Limb (tissue), 2 donors: ENCODE results near the gene FRAS1.
"Not testable (repeated sequence)": the region's sequence is repeated elsewhere in the genome, so short reads cannot be mapped to it uniquely, and the experiment has no call there.

Source experiments
- DNase-seq, 2 donors: peaks; one replicate each; pipeline ENCODE4 v3.0.0-alpha.2; 2016; ENCODE audit errors: extremely low spot score in 2 of 2

Gene FRAS1, protein sequence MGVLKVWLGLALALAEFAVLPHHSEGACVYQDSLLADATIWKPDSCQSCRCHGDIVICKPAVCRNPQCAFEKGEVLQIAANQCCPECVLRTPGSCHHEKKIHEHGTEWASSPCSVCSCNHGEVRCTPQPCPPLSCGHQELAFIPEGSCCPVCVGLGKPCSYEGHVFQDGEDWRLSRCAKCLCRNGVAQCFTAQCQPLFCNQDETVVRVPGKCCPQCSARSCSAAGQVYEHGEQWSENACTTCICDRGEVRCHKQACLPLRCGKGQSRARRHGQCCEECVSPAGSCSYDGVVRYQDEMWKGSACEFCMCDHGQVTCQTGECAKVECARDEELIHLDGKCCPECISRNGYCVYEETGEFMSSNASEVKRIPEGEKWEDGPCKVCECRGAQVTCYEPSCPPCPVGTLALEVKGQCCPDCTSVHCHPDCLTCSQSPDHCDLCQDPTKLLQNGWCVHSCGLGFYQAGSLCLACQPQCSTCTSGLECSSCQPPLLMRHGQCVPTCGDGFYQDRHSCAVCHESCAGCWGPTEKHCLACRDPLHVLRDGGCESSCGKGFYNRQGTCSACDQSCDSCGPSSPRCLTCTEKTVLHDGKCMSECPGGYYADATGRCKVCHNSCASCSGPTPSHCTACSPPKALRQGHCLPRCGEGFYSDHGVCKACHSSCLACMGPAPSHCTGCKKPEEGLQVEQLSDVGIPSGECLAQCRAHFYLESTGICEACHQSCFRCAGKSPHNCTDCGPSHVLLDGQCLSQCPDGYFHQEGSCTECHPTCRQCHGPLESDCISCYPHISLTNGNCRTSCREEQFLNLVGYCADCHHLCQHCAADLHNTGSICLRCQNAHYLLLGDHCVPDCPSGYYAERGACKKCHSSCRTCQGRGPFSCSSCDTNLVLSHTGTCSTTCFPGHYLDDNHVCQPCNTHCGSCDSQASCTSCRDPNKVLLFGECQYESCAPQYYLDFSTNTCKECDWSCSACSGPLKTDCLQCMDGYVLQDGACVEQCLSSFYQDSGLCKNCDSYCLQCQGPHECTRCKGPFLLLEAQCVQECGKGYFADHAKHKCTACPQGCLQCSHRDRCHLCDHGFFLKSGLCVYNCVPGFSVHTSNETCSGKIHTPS (N-terminal part only)

DNA sequence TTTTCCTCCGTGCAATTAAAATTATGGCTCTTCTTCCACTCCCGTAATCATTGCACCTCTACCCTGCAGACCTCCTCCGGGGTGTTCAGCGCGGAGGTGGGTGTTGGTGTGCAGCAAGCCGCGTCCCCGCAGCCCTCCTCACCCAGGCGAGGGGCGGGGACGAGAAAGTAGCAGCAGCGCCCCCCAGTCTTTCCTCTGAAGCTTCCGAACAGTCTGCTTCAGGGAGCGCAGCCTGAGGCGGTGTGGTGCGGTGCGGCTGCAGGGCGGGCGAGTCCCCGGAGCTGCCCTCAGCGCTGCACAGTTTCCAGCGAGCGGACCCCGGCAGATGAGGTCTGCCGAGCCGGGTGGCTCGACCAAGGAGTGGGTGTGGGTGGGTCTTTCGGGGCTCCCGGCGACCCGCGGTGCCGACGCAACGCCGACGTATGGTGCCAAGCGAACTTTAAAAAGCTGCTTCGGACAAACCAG is at the start of gene FRAS1:
Gene FRAS1 (plus strand): TSS at position 189 of the 465 bp plus-strand sequence. CDS start 687 bp downstream, outside the sequence.
- peak; percentile 42 to 87 for DNase-seq

DNA sequence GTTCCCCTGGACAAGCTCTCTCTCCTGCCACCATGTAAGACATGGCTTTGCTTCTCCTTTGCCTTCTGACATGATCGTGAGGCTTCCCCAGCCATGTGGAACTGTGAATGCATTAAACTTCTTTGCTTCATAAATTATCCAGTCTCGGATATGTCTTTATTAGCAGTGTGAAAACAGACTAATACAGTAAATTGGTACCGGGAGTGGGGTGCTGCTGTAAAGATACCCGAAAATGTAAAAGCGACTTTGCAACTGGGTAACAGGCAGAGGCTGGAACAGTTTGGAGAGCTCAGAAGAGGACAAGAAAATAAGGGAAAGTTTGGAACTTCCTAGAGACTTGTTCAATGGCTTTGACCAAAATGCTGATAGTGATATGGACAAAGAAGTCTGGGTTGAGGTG is 46.1 kb upstream of the FRAS1 start:
- DNase-seq, result not testable (repeated sequence)

DNA sequence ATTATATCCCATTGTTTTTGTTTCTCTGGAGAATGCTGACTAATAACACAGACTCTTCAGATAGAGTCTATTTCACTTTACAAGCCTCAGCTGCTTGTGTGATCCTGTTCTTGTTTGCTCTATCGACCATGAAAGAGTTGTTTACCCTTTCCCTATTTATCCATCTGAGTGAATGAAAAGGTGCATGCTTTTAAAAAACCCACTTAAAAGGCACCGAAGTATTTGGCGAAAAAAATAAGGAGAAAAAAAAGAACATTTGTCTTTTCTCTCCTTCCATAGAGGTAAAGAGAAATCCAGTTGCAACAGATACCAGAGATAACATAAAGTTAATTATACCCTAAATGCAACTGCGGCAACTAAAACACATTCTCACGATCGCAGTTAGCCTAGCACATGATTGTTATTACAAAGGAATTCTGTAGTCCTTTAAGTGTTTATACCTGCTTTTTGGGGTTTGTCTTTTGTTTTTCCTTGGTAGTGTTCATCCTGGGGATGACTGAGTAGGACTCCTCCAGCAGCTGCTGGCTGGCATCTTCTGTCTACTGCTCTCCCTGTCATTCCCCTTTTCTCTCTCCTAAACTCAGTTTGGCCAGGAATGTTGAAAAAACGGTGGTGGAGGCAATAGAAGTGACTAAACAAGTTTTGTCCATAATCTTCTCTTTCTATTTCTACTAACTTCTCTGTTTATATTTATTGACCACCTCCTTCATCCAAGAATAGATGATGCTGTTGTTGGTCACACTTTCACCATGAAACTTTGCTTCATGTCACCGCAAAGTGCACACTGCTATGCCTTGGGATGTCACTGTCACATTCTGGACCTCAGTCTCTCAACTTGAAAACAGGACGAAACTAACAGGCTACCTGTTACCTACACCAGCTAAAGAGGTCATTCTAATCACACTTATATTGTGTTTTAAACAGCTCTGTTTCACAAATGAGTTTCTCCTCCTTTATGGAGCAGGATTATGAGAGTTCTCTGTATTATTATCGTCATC is 41.9 kb upstream of the FRAS1 start:
- DNase-seq, result no peak

DNA sequence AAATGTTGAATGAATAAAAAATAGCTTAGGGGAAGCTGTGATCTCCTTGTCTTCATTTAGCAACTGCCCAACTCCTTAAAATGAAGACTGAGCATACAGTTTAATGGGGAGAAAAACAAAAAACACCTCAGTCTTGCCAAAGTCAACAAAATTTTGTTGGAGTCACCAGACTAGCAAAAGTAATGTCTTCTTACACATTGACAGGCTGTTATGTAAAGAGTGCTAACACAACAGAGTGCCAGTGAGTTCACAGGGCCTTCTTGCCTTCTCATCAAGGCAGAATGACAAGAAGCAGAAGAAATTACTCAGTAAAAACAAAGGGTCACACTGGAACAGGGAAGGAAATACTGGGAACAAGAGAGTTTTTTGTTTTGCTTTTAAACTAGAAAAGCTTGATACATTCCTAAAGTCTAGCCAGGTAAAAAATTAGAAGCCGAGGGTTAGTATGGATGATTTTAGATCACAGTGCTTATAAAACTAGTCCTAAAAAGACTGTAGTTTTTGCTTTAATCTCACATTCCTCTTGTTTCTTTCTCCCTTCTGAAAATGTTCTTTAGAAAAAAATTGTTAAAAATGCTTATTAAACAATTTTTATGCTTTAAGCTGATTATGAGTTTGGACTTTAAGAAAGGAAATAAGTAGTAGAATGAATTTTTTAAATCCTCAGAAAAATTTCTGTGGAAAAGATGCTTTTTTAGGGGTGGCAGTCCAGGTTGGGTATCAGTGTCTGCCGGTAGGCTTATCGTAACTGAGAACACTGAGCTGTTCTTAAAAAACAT is 38.7 kb upstream of the FRAS1 start:
- DNase-seq, result no peak

DNA sequence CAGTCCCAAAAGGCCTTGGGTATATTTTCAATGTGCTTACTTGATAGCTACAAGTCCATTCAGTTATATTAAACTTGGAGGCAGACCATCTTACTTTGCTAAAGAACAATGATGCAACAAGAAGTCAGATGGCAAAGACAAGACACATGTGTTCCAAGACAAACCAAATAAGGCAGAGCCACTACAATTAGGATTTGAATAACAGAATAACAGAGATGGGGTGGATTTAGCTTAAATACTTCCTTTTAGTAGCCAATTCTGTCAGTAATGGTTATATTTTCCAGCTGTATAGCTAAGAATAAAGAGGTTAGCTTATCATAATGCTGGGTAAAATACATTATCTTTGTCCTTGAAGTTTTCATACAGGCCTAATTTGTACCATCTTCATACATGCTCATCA is 37.7 kb upstream of the FRAS1 start:
- DNase-seq, result no peak

DNA sequence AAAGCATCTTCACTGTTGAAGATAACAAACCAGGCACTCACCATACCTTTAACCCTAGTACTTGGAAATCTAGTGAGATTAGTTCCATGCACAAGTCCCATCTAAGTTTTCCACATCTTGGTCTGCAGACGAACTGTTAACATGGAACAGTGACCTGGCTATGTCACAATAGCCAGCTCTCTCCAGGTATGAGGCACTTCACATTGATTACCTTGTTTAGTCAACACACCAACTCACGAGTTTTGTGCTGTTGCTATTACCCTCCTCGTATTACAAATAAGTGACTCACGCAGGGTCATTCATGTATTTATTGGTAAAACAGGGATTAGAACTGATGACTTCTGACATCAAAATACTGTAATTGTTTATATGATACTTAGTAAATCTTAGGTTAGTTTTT is 36.4 kb upstream of the FRAS1 start:
- no peak for DNase-seq

DNA sequence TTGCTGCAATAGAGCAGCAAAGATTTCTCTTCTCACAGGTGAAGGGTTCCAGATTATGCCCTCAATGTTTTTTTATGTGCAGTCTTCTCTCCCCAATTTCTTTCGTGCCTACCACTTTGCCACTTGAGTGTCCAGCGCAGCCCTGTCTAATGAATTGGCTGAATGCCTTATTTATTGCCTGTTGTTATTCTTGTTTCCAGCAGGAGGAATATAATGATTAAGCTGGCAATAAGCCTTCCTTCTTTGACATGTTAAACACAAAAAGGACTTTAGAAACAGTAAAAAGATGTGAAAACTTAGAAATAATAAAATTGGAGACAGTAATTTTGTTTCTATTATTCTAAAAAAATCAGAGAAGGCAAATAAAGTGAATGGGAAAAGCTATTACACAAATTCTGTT is 34.6 kb upstream of the FRAS1 start:
- no peak for DNase-seq

DNA sequence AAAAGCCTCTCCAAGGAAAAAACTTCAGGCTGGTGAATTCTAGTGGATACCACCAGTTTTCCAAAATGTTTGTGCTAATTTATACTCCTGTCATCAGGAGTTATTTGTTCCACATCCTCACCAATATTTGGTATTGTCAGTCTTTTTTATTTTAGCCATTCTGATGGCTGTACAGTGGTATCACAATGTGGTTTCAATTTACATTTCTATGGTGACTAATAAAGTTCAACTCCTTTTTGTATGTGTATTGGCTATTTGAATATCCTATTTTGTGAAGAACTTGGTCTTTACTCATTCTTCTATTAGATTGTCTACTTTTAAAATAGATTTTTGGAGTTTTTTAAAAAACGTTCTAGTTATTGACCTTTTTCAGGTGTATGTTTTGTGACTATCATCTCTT is 33.0 kb upstream of the FRAS1 start:
- DNase-seq, result no peak

DNA sequence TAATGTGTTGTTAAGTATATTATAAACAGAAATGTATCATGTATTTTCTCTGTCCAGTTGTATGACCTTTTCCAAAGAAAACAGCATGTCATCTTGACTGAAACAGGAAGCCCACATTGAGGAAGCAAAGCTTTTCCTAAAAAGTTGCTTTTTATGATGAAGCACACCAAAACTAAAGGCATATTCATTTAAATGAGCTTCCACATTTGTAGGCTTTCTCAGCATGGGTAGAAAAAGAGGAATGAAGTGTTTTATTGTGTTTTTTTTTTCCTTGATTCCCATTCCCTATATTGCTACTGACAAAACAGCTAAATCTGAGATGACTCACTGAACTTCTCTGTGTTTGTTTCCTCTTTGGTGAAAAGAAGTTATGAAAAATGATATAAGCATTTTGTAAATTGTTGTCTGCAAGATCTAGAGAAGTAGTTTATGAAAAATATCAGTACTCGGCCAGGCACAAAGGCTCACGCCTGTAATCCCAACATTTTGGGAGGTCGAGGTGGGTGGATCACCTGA is 32.5 kb upstream of the FRAS1 start:
- DNase-seq, result no peak

DNA sequence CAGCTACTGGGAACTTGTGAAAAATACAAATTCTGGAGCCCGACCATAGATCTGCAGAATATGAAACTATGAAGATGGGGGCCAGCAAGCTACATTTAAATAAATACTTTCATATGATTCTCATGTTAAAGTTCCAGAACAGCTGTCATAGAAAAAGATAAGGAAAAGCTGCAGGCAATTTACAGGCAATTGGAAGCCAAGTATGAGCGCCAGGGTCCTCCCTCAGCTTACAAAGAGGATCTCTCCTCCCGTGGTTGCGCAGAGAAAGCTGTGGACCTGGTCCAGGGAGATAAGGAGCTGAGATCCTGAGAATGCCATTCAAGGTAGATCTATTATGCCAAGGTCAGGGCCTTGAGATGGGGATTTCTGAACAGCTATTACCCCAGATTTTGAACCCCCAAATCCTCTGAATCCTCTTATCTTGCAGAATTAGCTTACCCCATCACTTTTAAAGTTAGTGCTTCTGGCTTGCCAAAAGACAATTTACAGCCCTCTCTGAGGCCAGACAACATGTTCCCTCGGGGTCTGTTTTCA is 25.6 kb upstream of the FRAS1 start:
- DNase-seq, result no peak

DNA sequence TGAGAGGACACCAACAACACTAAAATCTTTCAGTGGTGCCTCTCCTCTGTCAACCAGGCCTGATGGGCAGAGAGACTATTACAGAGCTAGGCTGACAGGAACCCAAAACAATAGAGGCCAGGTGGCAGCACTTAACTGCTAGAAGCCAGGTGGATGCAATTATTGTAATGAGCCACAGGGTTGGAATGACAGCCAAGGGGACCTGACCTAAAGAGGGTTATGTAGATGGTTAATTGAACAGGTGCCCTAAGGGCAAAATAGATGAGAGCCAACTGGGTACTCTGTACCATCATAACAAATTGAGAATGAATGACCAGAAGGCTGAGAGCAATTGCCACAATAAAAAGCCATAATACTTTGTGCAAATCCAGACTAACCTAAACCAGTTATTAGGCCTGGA is 24.7 kb upstream of the FRAS1 start:
- no peak for DNase-seq

DNA sequence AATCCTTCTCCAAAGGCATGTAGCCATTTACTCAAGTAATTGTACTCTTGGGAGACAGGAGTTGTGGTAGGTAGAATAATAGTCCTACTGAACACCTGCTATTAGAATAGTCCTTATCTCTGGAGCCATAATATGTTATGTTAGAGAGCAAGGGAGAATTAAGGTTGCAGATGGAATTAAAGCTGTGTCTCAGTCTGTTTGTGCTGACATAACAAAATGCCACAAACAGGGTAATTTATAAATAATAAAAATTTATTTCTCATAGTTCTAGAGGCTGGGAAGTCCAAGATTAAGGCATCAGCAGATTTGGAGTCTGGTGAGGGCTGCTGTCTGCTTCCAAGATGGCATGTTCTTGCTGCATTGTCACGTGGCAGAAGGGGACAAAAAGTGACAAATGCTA is 24.2 kb upstream of the FRAS1 start:
- no peak for DNase-seq

DNA sequence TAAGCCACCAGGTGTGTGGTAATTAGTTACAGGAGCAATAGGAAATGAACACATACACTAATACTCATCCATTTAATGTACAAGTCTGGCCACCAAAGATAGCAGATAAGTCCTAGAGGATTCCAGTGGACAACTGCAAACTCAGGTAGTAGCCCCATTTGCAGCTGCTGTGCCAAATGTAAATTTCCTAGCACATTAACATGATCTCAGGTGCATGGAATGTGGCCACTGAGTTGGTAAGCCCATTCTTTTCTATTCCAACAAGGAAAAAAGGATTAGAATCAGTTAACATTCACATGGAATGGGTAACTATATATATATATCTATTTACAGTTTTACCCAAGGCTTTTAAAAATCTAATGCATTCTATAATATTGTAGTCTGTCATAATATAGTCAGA is 23.3 kb upstream of the FRAS1 start:
- no peak for DNase-seq

DNA sequence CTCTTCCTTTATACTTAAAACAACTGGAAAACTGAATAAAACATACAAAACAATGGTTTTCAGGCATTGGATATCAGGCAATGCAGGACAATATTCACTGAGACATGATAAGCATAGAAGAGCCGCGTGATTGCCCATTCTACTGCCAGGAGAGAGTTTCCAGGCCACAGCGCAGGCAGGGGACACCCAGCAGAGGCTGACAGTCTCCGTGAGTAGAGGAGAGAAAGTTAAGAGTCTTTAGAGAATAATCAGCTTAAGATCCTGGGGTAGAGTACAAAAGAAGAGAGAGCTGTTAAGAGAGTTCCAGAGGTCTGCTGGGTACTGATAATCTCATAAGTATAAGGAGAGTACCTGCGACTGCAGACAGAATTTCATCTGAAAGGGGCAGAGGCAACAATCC is 18.4 kb upstream of the FRAS1 start:
- no peak for DNase-seq

DNA sequence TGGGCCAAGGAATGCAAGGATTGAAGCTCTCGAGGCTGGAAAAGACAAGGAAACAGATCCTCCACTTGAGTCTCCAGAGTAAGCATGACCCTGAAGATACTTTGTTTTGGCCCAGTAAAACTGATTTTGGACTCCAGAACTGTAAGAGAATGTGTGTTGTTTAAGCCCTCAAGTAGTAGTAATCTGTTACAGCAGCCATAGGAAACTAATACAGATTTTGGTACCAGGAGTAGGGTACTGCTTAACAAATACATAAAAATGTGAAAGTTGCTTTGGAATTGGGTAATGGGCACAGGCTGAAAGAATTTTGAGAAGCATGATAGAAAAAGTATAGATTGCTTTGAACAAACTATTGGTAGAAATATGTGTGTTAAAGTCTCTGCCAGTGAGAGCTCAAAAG is 17.4 kb upstream of the FRAS1 start:
- DNase-seq, result no peak

DNA sequence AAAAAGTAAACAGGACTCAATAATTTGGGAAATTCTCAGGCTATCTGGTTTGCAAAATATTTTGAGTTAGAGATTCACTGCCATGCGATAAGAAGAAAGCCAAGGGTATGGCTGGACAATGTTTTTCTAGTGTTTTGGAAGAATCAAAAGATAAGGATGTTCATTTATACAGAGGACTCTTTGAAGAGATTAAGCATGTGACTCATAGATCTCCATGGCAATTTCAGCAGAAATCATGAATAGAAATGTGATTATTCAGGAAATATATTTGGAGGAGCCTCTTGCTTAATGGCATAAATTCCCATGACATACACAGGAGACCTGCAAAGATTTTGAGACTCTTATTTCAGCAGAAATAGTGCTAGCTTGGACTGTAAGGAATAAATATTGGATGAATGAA is 16.7 kb upstream of the FRAS1 start:
- no peak for DNase-seq

DNA sequence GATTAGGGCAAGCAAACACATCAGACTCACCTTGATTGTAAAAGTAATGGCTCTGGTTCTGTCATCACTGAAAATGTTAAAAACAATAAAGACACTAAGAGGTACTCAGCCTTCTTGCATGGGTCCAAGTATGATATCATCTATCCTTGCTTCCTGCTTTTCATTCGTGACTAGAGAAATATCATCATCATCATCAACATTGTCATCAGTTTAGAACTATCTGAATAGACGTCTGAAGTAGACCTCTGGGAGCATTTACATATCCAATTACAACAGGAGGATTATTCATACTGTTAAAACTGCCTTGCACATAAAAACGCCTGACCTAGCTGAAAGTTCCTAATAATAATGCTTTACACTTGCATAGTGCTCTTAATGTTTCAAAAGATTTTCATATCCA is 9.8 kb upstream of the FRAS1 start:
- no peak for DNase-seq

DNA sequence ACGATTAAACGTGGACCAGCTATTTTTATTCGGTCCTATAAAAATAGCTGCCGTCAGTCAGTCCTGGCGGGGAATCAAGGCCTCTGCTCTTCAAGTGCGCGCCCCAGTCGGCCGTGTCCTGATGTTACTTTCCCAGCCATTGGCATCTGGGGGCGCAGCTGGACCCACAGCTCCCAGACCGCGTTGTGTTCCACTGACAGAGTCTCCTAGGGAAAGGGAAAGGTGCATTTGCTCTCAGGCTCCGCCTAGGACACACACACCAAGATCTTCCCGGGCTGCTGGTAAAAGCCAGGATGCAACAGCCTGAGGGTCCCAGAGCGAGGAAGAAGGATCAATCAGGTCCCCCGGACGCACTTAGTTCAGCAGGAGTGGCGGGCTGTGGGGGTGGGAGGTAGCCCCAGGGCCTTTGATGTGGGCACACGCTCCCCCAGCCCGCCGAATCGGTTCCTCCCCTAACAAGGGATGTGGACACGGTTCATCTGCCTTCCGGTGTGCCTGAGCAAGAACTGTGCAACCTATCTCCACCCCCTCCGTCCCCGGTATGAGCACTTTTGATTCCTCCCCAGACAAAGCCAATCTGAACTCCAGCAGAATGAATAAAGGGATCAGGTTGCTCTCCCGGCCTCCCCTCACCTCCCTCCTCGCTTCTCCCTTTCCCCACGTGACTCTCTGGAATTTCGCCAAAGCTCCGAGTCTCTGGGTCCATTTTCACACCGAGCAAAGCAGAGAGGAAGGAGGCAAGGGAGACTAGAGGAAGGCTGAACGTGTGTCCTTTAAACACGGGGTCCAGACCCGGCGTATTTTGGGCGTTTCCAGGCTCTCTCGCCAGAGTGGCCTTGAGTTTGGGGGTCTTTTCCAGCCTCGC is 626 bp upstream of the FRAS1 start:
- peak; percentile 73 to 88 for DNase-seq
